Neural progenitor cell (in vitro differentiated cells): Measurements from ENCODE around the gene SLC23A2. TPM values are rescaled to one million over a fixed set of nuclear protein-coding genes. Genes with fewer than 3 reads are reported as not detected.

ENCODE experiments used
- DNase-seq: peaks from one replicate; pipeline ENCODE4 v3.0.0-alpha.2; 2016; ENCODE audit warnings: low spot score
- H2AFZ ChIP-seq: fragments of 200-600 bp; sonication (generic); replicated peaks from 2 replicates; pipeline ENCODE4 v1.6.1; 2016; ENCODE audit warnings: antibody characterized with exemption
- H3F3A ChIP-seq: fragments of 200-600 bp; sonication (generic); 2 replicates; pipeline ENCODE4 v1.6.1; 2016; ENCODE audit warnings: antibody characterized with exemption, low read depth
- H3K27ac ChIP-seq: fragments of 200-600 bp; sonication (generic); 2 replicates; pipeline ENCODE4 v1.5.1; 2016; ENCODE audit warnings: mild to moderate bottlenecking
- H3K27me3 ChIP-seq: fragments of 200-600 bp; sonication (generic); 2 replicates; pipeline ENCODE4 v1.6.1; 2016; ENCODE audit warnings: mild to moderate bottlenecking, moderate library complexity
- H3K36me3 ChIP-seq: fragments of 200-600 bp; sonication (generic); 2 replicates; pipeline ENCODE4 v1.5.1; 2016
- H3K4me1 ChIP-seq: fragments of 200-600 bp; sonication (generic); 2 replicates; pipeline ENCODE4 v1.6.1; 2016; ENCODE audit warnings: mixed run types
- H3K4me2 ChIP-seq: fragments of 200-600 bp; sonication (generic); 2 replicates; pipeline ENCODE4 v1.6.1; 2016
- H3K4me3 ChIP-seq: fragments of 200-600 bp; sonication (generic); 2 replicates; pipeline ENCODE4 v1.5.1; 2016
- H3K79me2 ChIP-seq: fragments of 200-600 bp; sonication (generic); 2 replicates; pipeline ENCODE4 v1.6.1; 2016; ENCODE audit warnings: low read depth
- H3K9ac ChIP-seq: fragments of 200-600 bp; sonication (generic); 2 replicates; pipeline ENCODE4 v1.6.1; 2016
- H3K9me3 ChIP-seq: fragments of 200-600 bp; sonication (generic); 2 replicates; pipeline ENCODE4 v1.5.1; 2016; ENCODE audit warnings: low read depth
- H4K20me1 ChIP-seq: fragments of 200-600 bp; sonication (generic); 2 replicates; pipeline ENCODE4 v1.6.1; 2016; ENCODE audit warnings: low read depth
- H3K27ac Mint-ChIP-seq: 3 replicates; pipeline ENCODE4 v1.8.0; 2021; ENCODE audit warnings: mixed read lengths
- H3K27me3 Mint-ChIP-seq: 2 replicates; pipeline ENCODE4 v1.8.0; 2022; ENCODE audit warnings: low read depth, mild to moderate bottlenecking, inconsistent platforms, moderate library complexity, mixed read lengths; ENCODE audit not compliant: insufficient read depth
- H3K36me3 Mint-ChIP-seq: 3 replicates; pipeline ENCODE4 v1.8.0; 2021; ENCODE audit warnings: mixed read lengths
- H3K4me1 Mint-ChIP-seq: 3 replicates; pipeline ENCODE4 v1.8.0; 2021; ENCODE audit warnings: mixed read lengths
- H3K4me3 Mint-ChIP-seq: 3 replicates; pipeline ENCODE4 v1.8.0; 2021; ENCODE audit warnings: mild to moderate bottlenecking, moderate library complexity, mixed read lengths
- H3K9me3 Mint-ChIP-seq: 3 replicates; pipeline ENCODE4 v1.8.0; 2020; ENCODE audit warnings: mixed read lengths
- EZH2 ChIP-seq: fragments of 200-600 bp; sonication (generic); IDR thresholded peaks from 2 replicates; pipeline ENCODE4 v1.6.1; 2017; ENCODE audit warnings: antibody characterized with exemption, mild to moderate bottlenecking, moderate library complexity
- EZH2phosphoT487 ChIP-seq: fragments of 200-600 bp; sonication (generic); IDR thresholded peaks from 2 replicates; pipeline ENCODE4 v1.6.1; 2017; ENCODE audit warnings: antibody characterized with exemption
- total RNA-seq: library from RNA; depleted of rRNA; stranded (reverse); fragments of >200 nt; gene quantifications from 2 replicates; pipeline ENCODE4 v1.2.3, GENCODE V29; 2015; ENCODE audit warnings: low replicate concordance
- TF ChIP-seq, protein P1 (sequence below): fragments of 200-600 bp; sonication (generic); IDR thresholded peaks from 2 replicates; pipeline ENCODE4 v1.5.1; 2017; ENCODE audit warnings: antibody characterized with exemption, mild to moderate bottlenecking

The SLC23A2 gene
- total RNA-seq, 1 donor from 2014 or later = 13.0 TPM

DNA sequence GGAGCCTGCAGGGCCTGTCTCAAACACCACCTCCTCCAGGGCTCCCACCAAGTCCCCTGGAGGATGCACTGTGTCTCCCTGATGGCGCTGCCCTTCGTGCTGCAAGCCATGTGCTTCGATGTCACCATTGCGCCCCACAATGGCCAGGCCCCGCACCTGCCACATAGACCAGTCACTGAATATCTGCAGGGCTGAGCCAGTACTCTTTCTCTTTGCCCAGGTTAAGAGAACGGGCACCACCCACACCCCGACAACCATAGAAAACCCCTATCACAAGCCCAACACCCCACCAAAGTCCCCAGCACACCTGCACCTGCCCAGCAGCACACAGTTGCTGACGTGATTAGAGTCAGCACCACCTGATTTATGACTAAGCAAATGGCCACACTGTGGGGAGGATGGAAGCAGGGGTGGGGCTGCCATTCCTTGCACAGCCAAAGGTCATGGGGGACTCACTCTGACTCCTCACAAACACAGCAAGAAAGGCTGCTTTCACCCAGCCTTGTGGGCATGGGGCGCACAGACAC, 104.3 kb downstream of the SLC23A2 start:
- DNase-seq = peak; percentile 73
- Histone ChIP-seq H3K4me3 (no peak overlapping the region), H3K27ac (no peak overlapping the region), H4K20me1 (no peaks in the 10 kb centered on the region), H3K9me3 (no peaks in the 10 kb centered on the region), H3K27me3 (no peaks in the 10 kb centered on the region), H3K4me1 (peaks cover 13% of the 10 kb centered on the region), H3F3A (no peaks in the 10 kb centered on the region), H3K36me3 (no peaks in the 10 kb centered on the region), H3K79me2 (no peaks in the 10 kb centered on the region), H3K9ac (no peak overlapping the region), H3K4me2 (peak overlapping the region; percentile 11), H2AFZ (no peak overlapping the region)
- Mint-ChIP-seq H3K27me3 (peaks cover 8% of the 10 kb centered on the region), H3K4me1 (peaks cover 50% of the 10 kb centered on the region), H3K4me3 (no peak overlapping the region), H3K9me3 (no peaks in the 10 kb centered on the region), H3K27ac (no peak overlapping the region), H3K36me3 (peaks cover 18% of the 10 kb centered on the region)
- TF ChIP-seq, protein P1, sequence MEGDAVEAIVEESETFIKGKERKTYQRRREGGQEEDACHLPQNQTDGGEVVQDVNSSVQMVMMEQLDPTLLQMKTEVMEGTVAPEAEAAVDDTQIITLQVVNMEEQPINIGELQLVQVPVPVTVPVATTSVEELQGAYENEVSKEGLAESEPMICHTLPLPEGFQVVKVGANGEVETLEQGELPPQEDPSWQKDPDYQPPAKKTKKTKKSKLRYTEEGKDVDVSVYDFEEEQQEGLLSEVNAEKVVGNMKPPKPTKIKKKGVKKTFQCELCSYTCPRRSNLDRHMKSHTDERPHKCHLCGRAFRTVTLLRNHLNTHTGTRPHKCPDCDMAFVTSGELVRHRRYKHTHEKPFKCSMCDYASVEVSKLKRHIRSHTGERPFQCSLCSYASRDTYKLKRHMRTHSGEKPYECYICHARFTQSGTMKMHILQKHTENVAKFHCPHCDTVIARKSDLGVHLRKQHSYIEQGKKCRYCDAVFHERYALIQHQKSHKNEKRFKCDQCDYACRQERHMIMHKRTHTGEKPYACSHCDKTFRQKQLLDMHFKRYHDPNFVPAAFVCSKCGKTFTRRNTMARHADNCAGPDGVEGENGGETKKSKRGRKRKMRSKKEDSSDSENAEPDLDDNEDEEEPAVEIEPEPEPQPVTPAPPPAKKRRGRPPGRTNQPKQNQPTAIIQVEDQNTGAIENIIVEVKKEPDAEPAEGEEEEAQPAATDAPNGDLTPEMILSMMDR = peak; percentile 59
- TF ChIP-seq EZH2phosphoT487 = no peak

DNA sequence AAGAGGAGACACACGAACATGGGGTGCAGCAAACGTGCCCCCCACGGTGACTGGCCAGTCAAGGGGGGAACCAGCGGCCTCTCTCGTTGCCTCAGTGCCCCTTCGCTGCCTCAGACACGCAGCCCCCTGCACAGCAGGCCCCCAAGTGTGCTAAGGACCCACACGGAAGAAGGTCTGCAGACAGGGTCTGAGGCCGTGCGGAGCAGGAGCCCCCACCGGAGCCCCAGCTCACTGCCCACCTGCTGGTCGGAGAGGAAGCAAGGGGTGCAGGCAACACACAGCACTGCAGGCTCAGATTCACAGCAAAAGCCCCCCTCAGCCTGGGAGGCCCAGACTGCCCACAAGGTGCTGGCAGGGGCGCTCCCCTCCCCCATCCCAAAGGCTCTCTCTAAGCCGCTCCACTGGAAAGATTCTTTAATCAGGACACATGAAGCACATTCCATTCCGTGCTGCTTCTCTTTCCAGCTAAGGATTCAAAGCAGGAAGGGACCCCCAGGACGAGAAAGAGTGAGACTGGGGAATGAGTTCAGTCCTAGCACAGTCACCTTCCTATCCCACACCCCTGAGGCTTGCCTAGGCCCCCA, 105.1 kb downstream of the SLC23A2 start:
- Mint-ChIP-seq H3K4me1 (peaks cover 50% of the 10 kb centered on the region), H3K27me3 (peaks cover 11% of the 10 kb centered on the region), H3K4me3 (no peak overlapping the region), H3K36me3 (peaks cover 17% of the 10 kb centered on the region), H3K27ac (no peak overlapping the region), H3K9me3 (no peaks in the 10 kb centered on the region)
- Histone ChIP-seq H3F3A (no peaks in the 10 kb centered on the region), H3K9me3 (no peaks in the 10 kb centered on the region), H3K27ac (no peak overlapping the region), H4K20me1 (no peaks in the 10 kb centered on the region), H3K4me2 (peak overlapping the region; percentile 11), H3K27me3 (no peaks in the 10 kb centered on the region), H3K4me1 (peaks cover 13% of the 10 kb centered on the region), H3K4me3 (no peak overlapping the region), H3K79me2 (no peaks in the 10 kb centered on the region), H2AFZ (no peak overlapping the region), H3K9ac (no peak overlapping the region), H3K36me3 (no peaks in the 10 kb centered on the region)
- TF ChIP-seq, protein P1 = no peak
- TF ChIP-seq EZH2 (no peak), EZH2phosphoT487 (no peak)
- peak; percentile 68 for DNase-seq

DNA sequence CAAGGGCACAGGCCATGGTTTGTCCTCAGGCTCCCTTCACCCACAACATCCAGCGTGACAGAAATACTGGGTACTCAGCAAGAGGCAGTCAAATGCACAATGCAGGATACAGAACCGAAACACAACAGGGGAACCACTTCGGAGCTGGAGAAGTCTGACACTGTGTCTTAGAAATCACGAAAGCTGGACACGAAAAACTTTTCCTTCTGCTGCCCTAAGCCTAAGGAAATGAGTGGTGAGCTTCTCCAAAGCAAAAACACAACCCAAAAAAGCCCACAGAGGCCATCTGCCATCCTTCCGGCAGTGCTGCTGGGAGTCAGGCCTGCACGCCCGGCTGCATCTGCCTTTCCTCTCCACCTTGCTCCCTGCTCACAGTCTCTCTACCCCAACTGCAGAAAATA, 106.3 kb downstream of the SLC23A2 start:
- peaks cover 13% of the 10 kb centered on the region for H3K27me3 Mint-ChIP-seq
- no peaks in the 10 kb centered on the region for H3K27me3 ChIP-seq
- no peak overlapping the region for H3K27ac ChIP-seq
- H4K20me1 ChIP-seq = no peaks in the 10 kb centered on the region
- H3K27ac Mint-ChIP-seq = peak overlapping the region; percentile 52
- no peak overlapping the region for H3K4me3 ChIP-seq
- peaks cover 50% of the 10 kb centered on the region for H3K4me1 Mint-ChIP-seq
- peaks cover 17% of the 10 kb centered on the region for H3K36me3 Mint-ChIP-seq
- no peaks in the 10 kb centered on the region for H3K36me3 ChIP-seq
- no peak overlapping the region for H3K4me3 Mint-ChIP-seq
- no peaks in the 10 kb centered on the region for H3K79me2 ChIP-seq
- TF ChIP-seq EZH2 (no peak), EZH2phosphoT487 (no peak)
- TF ChIP-seq, protein P1 = no peak
- H3K9me3 ChIP-seq = no peaks in the 10 kb centered on the region
- peaks cover 13% of the 10 kb centered on the region for H3K4me1 ChIP-seq
- no peak overlapping the region for H3K9ac ChIP-seq
- H3K9me3 Mint-ChIP-seq = no peaks in the 10 kb centered on the region
- no peaks in the 10 kb centered on the region for H3F3A ChIP-seq
- H2AFZ ChIP-seq = no peak overlapping the region
- DNase-seq = no peak
- no peak overlapping the region for H3K4me2 ChIP-seq
